NCI-H69 (cell line): ENCODE measurements around the gene RNF32.
"Not testable (repeated sequence)": the region's sequence is repeated elsewhere in the genome, so short reads cannot be mapped to it uniquely, and the experiment has no call there.

Experiments
- DNase-seq: peaks from one replicate; lab custom pipeline; 2025; lab: John Stamatoyannopoulos, UW

RNF32 gene

DNA sequence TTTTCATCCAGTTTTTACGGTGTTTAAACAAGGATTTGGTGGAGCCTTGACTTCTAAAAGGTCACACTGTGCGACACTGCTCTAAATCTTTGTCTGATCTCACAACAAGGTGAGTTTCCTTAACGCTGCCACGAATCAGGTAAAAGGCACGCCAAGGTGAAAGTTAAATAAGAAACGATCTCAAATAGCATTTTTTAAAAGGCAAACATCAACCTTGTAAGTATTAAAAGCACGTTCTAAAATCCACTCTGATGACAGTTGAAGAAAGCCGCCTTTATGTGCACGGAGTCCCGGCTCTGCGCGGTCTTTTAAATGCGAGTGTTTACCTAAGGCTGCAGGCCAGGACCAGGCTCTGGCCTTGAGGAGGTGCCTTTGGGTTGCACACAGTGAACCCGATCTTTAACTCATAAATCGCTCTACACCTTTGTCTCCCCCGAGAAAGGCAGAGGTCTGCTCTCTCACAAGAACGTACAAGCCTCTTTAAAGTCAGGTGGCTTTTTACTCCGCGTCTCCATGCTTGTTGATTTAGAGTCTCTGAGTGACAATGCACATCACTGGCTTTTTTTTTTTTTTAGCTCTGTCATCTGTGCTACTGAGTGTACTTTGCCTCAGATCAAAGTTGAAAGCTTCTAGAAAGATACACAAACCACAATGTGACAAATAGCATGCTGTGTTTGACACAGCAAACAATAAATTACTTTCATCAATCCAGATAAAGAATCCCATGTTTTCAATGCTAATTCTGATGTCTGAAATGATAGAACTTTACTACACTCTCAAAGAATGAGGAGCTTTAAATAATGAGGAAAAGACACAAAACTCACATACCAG is 25.9 kb upstream of the RNF32 start:
- peak; percentile 14 for DNase-seq

DNA sequence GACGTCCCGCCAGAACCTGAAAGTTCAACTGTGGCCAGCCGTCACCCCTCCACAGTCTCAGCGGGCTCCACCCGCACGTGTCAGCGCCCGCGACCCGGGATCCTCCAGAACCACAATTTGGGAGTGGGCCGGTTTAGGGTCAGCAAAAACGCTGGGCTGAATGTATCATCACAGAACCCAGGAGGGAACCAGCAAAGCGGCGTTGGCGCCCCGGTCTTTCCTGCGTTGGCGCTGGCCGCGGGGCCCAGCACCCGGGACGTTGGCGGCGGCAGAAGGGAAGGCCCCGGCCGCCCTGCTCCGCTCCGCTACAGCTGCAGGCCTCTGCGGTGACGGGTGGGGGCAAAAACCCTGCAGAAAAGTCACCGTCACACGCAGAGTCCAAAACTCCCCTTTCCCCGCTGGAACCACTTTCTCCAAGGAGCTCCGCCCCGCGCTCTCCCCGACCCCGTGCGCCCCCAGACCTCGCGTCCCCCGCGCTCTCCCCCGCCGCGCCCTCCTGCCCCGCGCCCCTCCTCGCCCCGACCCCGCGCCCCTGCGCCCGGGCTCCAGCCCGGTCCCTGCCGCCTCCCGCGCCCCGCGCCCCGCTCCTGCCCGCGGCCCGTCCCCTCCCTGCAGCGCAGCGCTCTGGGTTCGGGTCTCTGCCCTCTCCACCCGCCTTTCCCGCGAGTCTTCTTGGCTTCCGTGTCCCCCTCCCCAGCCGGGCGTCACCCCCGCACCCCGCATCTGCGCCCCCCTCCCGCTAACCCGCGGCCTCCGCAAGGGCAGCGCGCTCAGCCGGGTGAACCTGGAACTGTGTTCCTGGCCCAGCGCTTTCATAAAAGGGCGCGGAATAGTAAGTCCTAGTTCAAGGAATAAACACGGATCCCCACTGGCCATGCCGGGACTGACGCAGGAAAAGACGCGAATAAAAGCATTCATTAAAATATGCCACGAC is 24.0 kb upstream of the RNF32 start:
- DNase-seq, result no peak

DNA sequence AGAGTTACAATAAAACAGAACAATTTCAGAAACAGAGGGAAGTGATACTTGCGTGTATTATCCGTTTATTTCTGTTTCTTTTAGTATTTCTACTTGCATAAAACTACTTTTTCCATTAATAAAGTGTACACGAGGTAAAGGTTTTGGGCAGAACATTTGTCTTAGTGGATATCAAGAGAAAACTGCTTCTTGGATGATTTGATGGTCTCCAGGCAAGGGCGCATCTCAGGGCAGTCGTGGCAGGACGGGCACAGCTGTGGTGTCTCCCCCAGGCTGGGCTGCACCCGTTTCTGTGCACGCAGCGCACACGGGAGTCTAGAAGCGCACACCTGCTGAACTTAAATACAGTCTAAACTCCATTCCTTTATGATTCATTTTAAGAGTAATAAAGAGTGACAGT is 23.4 kb upstream of the RNF32 start:
- DNase-seq, result no peak

DNA sequence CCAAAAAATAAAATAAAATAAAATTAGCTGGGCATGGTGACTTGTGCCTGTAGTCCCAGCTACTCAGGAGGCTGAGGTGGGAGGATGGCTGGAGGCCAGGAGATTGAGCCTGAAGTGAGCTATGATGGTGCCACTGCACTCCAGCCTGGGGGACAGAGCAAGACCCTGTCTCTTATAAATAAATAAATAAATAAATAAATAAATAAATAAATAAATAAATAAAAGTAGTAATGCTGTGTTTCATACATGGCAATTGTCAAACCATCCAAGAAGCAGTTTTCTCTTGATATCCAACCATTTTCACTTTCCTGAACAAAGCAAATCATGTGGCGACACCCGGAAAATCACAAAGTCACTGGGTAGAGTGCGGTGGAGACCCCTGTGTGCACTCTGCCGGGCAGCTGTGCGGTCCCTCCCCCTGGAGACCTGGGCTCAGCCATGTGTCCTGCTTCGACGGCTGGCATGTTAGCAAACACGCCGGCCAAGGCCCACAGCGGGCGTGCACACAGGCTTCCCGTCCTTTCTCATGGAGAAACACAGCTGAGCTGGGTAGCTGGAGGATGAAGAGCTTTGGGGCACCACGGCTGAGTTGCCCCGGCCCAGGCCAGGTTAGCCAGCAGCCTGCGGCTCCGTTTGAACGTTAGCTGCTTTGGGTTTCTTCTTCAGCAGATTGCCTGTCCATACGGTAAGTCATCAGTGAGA is 22.3 kb upstream of the RNF32 start:
- DNase-seq, result no peak

DNA sequence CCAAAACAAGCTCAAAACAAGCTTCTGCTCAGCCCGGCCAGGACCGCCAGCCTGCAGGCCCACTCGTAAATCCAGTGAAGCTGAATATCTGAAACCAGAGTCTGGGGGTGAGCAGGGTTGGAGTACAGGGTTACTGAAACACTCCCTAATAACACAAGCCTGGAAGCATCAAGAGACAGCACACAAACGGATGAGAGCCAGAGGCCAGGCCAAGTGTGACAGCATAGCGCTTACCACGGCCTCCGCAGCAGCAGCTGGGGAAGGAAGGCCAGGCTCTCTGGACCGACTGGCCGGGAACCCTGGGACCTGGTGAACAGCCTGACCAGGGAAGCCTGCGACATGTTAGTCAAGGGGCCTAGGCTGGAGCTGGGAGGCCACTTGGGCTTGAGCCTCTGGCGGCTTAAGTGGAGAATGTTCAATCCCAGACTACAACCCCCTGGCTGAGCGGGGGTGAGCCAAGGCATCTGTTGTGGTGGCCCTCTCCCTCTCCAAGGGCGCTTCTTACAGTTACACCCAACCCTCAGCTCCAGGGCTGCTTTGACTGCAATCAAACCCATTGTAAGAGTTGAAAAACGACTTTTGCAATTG is 21.7 kb upstream of the RNF32 start:
- no peak for DNase-seq

DNA sequence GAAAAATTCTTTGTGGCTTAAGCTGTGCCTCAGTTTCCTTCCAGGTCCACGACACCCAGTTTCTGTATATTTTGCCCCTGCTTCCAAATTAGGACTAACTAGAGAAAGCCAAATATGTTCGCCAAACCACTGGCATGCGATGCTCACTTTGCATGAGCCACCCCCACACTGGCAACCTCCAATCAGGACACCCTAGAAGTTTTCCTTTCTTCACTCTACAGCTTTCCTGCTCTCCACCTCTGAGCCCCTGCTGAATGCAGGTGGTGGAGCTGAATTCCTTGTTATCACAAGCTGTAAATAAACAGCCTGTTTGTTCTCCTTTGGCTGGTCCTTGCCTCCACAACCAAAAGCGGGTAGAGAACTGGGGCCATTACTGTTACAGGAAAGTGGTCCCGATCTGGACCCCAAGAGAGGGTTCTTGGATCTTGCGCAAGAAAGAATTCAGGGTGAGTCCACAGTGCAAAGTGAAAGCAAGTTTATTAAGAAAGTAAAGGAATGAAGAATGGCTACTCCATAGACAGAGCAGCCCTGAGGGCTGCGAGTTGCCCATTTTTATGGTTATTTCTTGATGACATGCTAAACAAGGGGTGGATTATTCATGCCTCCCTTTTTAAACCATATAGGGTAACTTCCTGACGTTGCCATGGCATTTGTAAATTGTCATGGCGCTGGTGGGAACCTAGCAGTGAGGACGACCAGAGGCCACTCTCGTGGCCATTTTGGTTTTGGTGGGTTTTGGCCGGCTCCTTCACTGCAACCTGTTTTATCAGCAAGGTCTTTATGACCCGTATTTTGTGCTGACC is 20.9 kb upstream of the RNF32 start:
- DNase-seq, result not testable (repeated sequence)

DNA sequence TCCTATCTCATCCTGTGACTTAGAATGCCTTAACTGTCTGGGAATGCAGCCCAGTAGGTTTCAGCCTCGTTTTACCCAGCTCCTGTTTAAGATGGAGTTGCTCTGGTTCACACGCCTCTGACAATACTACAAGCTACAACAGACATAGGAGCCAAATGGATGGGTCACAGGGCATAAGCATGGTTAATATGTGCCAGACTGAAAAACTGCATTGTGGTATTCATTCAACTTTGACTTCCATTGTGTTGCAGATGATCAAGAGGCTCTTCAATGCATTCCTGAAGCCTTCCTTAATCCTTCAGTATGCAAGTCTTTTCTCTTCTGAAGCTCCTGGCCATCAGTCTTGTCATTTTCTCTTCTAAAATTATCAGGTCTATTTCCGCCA is 20.3 kb upstream of the RNF32 start:
- no peak for DNase-seq

DNA sequence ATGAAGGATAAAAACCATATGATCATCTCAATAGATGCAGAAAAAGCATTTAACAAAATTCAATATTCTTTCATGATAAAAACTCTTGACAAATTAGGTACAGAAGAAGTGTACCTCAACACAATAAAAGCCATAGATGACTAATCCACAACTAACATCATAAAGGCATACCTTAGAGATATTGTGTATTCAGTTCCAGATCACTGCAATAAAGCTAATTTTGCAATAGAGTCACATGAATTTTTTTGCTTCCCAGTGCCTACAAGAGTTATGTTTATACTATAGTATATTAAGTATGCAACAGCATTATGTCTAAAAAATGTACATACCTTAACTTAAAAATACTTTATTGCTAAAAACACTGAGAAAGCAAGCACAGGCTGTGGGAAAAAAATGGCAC is 18.9 kb upstream of the RNF32 start:
- no peak for DNase-seq

DNA sequence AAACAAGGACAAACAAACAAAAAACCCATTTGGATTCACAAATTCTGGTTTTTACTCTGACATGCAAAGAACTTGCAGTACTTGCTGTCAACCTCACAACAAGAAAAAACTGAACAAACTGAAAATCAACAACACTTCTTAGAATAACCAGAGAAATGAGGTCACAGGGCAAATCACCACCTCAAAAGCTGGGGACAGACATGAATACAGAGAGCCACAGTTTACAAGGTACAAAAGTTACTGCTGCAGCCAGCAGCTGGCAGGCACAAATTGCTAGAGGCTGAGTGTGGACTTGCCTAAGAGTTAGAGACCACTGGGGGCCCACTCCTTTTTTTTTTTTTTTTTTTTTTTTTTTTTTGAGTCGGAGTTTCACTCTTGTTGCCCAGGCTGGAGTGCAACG is 15.0 kb upstream of the RNF32 start:
- no peak for DNase-seq

DNA sequence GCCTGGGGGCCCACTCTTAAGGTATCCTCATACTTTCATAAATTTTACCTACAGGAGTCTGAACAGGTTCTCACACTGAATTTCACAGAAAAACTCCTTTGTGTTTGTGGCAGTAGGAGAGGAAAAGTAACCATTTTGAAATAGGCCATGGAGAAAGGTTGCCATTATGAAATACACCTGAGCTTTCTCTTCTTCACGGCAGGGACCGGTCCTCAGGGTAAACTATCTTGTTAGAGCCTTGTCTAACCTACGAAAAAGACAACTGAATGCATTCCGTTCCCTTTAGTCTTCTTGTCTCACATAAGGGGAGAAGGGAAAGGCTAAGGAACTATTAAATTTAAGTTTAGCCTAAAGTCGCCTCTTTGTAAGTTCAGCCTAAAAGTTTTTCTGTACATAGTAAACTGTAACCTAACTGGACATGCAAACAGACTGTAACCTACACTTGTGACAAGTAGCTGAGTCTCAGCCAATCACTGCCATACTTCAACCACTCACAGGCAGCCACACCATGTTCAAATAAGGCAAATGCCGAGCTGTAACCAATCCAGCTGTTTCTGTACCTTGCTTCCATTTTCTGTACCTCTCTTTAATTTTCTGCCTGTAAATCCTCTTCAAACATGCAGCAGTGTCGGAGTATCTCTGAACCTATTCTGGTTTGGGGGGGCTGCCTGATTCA is 14.2 kb upstream of the RNF32 start:
- no peak for DNase-seq

DNA sequence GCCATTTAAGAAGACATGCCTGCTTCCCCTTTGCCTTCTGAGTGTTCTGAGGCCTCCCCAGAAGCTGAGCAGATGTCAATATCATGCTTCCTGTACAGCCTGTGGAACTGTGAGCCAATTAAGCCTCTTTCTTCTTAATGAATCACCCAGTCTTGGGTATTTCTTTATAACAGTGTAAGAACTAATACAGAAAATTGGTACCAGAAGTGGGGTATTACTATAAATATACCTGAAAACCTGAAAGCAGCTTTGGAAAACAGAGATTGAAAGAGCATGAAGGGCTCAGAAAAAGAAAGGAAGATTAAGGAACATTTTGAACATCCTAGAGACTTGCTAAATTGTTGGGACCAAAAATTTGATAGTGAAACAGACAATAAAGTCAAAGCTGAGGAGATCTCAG is 12.0 kb upstream of the RNF32 start:
- DNase-seq, result no peak

DNA sequence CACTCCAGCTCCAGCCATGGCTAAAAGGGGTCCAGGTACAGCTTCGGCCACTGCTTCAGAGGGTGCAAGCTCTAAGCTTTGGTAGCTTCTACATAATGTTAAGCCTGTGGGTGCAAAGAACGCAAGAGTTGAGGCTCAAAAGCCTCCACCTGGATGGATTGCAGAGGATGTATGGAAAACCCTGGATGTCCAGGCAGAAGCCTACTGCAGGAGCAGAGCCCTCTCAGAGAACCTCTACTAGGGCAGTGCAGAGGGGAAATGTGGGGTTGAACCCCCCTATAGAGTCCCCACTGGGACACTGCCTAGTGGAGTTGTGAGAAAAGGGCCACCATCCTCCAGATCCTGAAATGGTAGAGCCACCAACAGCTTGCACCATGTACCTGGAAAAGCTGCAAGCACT is 10.7 kb upstream of the RNF32 start:
- DNase-seq, result no peak

DNA sequence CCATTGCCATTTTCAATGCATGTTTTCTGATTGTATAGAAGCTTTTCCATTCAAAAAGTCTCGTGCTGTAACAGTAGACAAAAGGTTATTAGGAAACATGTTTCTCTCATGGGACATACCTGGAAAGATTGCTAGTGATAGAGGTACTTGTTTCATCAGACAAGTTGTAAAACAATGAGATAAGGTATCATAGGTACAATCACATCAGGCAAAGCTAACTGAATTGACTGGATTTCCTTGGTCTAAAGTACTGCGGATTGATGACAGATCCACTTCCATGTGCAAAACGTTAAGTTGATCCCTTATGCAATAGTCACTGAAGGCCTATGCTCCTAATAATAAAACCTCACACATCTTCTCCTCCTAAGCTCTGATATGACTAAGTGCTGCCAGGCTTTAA is 6.5 kb upstream of the RNF32 start:
- DNase-seq, result no peak

DNA sequence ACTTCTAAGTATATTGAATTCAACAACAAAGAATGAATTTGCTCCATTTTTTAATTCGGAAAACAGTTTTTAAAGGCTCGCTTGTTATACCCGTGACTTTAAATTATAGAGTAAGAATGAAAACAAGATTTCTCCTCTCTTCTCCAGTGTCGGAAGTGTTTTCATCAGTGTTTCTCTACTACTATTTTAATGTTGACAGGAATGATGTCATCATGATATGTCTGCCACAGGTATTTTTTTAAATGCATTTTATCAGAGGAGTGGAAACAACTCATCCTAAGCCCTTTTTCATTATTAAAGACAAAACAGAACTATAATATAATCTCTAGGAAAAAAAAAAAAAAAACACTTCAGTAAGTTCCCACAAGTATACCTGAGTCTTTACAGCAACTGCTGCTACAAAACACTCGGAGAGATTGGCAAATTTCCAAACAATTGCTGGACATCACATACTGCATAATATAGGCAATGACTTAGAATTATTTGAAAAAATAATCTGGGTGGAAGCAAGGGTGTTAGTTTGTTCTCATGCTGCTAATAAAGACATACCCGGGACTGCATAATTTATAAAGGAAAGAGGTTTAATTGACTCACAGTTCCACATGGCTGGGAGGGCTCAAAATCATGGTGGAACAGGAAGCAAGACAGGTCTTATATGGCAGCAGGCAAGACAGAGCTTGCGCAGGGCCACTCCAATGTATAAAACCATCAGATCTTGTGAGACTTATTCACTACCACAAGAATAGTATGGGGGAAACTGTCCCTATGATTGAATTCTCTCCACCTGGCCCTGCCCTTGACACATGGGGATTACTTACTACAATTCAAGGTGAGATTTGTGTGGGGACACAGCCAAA is 4.8 kb upstream of the RNF32 start:
- DNase-seq, result peak; percentile 15

DNA sequence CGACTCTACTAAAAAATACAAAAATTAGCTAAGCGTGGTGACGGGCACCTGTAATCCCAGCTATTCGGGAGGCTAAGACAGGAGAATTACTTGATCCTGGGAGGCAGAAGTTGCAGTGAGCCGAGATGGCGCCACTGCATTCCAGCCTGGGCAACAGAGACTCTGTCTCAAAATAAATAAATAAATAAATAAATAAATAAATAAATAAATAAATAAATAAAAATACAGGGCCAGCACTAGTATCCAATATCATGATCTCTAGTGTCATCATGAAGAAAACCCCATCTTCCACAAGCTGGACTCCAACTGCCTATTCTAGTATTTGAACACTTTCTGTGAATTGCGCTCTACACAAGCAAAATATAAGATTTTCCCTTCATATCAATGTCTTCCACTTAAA is 3.5 kb upstream of the RNF32 start:
- not testable (repeated sequence) for DNase-seq

DNA sequence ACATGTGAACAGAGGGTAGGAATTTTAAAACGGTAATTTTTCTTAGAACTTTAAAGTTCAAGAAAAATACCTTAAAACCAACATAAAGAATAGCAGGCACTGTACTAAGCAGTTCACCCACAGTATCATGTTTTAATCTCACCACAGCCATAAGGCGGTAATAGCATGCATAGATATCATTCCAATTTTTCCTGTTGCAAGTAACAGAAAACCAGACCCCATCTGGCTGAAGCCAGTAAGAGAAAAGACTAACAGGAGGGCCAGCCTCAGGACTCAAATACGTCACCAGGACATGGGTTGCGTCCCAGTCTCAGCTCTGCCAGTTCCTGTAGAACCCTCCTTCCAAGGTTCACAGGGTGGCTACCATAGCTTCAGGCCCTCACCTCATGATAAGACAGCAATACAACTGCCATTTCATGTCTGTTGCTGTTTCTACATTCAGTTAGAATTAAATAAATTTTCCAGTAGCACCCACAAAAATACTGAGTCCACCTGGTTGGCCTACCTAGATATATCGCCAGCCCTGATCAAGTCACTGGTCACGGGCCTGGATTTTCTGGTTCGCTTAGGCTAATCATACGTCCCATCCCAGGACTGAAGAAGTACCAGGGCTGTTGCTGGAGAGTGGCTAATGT is 2.0 kb upstream of the RNF32 start:
- peak; percentile 8 for DNase-seq

DNA sequence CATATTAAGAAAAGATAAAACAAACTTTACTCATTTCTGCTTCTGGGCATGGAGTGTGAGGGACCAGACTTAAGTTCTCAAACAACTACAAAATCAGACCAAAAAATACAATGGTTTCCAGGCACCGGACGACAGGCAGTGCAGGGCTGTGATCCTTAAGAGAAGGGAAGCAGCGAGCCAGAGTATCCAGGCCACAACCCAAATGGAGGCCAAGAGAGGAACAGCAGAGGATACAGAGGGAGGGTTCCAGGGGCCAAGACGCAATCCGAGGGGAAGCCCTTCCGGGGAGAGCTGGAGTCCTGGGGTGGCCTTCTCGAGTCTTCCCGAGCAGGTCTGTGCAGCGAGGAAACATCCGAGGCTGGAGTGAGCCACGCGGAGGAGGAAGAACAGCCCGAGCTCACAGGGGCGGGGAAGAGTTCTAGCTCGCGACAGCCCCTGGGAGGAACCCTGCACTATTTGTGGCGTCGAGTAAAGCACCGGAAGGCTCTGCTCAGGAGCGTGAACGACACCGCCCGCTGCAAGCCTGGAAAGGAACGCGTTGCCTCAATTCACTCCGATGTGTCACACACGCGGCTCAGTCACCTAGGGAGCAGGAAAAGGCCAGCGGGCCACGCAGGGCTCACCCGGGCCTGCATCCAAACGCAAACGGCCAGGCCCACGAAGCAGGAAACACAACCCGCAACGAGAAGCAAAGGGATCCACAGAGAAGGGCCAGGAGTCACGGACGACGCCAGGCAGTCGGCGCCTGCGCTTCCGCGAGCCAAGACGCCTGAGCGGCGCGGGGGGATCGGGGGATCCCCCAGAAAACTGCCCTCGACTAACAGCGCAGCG is 933 bp upstream of the RNF32 start:
- DNase-seq, result no peak

DNA sequence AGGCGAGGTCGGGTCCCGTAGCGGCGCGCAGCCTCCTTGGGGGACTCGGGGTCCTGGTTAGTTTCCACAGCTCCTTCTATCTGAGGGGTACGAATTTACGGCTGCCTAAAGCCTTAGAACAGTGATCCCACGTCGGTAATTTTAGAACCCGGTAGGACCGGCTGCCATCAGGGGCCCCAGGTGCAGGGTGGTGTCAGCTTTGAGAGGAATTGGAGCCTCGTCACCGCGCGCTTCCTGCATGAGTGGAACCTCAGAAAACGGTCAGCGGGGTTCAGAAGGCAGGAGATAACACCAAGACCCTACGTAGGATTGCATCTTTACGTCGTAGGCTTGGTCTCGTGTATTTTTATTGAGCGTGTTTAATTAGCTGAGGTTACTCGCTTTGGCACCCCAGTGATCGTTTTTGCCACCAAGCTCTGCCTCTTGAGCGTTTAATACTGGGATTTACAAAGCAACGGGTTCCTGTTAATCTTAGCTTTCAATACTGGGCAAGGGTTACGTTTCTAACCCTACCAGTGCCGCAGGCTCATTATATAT is 443 bp downstream of the RNF32 start:
- peak; percentile 85 for DNase-seq
